Head of caudate nucleus (tissue), 42 donors: Measurements from ENCODE around the gene SLC25A18.
"Not testable (repeated sequence)": the region's sequence is repeated elsewhere in the genome, so short reads cannot be mapped to it uniquely, and the experiment has no call there.

Experiments used
- DNase-seq, 42 donors: peaks; one replicate each; pipeline versions ENCODE4 v3.0.0 to v3.0.0-alpha.2; 2020 to 2021; ENCODE audit warnings: mixed read lengths in 7 of 42
- intact Hi-C: fragments of 100-400 bp; cut with DNase I; formaldehyde crosslinking; loops from one replicate; pipeline ENCODE4 v1.15.0; 2022

Gene SLC25A18

DNA sequence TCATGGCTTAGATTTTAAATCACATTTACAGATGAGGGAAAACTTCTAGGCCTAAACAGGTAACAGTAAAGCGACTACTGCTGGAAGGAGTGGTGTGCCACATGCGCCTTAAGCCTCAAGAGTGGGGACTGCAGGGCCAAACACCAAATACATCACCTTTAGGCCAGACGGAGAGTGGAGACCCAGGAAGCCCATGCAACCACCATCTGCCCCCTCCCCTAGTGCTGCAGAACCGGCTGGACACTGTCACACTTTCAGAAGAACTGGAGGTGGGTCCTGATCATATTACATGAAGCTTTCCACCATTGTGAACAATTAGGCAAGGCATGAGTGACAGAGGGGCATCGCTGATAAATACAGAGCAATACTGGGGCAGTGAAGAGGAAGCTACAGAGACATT is 28.9 kb downstream of the SLC25A18 start:
- DNase-seq = peak in 3 of 42 donors; percentile 4 to 32 (median 26)
- intact Hi-C loops = no loop called here

DNA sequence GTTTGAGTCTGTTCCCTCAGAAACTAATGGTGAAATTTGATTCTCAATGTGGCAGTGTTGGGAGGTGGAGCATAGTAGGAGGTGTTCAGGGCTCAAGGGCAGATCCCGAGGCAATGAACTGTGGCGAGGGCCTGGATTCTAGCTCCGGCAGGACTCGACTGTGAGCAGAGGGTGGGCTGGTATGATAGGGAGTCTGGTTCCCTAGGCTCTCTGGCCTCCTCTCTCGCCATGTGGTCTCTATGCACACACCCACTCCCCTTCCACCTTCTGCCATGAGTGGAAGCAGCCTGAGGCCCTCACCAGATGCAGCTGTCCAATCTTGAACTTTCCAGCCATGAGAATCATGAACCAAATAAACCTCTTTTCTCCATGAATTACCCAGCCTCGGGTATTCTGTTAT is 32.9 kb downstream of the SLC25A18 start:
- peak in 1 of 42 donors; percentile 22 for DNase-seq
- intact Hi-C loops = no loop called here

DNA sequence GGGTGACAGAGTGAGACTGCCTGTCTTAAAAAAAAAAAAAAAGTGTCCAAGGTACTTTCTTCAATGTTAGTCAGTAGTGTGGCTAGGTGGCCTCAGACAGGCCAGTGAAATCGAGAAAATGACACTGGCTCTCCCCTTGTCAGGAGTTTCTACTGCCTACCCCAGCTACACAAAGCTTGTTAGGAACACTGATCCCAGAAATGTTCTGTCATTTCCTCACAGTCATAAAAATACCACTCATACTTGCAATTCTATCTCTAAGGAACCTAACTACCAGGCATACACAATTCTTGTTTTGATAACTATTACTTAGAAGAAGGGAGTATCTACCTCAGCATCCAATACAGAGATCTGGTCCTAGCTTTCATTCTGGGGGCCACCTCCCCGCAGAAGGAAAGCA is 33.9 kb downstream of the SLC25A18 start:
- no peak for DNase-seq
- intact Hi-C loops = no loop called here

DNA sequence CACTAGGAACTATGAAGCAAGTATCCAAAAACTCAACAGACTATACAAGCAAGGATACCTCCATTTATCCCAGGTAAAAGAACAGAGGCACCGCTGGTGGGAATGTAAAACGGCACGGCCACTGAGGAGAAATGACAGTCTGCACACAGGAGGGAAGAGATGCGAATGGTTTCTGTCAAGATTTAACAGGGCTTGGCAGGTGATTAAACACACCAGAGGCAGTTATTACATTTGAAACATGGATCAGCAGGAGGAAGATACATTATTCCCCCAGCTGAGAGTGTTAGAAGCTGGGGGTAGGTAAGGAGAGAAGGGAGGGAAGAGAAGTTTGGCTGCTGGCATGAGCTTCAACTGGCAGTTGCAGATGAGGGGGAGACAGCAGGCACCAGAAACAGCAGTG is 35.0 kb downstream of the SLC25A18 start:
- intact Hi-C loops = no loop called here
- DNase-seq = no peak

DNA sequence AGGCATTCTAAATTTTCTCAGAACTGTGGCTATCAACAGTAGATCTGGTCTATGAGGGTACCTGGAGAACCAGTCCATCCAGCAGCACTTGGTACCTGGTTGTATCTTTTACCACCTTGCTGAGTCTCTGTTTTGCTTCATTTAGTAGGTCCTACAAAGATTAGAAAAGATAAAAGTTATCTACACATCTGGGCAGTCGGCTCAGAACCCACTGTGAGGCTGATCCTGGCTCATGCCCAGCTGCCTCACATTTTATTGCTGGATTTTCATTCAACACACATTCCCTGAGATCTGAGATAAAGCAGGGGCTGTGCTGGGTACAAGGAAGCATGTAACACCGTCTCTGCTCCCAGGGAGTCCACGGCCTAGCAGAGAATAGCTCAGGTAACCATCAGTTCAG is 37.7 kb downstream of the SLC25A18 start:
- no peak for DNase-seq
- intact Hi-C loops = no loop called here

DNA sequence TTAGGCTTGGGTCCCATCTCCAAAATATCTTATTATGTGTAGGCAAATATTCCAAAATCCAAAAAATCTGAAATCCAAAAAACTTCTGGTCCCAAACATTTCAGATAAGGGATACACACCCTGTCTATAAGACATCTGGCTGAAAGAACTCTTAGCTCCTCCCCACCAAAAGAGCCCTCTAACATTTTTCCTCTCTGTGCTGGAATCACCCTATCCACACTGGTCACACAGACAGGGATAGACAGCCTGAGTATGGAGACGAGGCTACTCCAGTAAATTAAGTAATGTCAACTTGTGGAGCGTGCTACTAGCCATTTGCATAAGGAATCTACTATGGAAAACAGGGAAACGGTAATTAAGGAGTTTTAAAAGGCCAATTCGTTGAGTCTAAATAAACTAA is 40.4 kb downstream of the SLC25A18 start:
- DNase-seq = no peak
- intact Hi-C loops = no loop called here

DNA sequence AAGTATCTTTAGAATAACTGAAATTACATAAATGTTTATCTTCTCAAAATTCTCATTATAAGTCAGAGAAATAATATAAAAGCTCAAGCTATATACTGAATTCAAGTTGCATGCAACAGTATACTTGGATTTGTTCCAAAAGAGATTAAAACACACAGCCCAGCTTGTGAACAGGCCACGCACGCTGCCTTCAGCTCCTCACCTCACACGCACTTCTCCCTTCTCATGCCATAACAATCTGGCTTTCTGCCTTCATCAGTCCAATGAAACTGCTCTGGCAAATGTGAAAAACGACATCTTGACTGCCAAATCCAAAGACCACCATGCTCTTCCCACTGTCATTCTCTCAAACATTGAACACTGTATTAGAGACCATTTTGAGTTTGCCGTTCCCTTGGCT is 43.2 kb downstream of the SLC25A18 start:
- intact Hi-C loops = no loop called here
- DNase-seq = no peak

DNA sequence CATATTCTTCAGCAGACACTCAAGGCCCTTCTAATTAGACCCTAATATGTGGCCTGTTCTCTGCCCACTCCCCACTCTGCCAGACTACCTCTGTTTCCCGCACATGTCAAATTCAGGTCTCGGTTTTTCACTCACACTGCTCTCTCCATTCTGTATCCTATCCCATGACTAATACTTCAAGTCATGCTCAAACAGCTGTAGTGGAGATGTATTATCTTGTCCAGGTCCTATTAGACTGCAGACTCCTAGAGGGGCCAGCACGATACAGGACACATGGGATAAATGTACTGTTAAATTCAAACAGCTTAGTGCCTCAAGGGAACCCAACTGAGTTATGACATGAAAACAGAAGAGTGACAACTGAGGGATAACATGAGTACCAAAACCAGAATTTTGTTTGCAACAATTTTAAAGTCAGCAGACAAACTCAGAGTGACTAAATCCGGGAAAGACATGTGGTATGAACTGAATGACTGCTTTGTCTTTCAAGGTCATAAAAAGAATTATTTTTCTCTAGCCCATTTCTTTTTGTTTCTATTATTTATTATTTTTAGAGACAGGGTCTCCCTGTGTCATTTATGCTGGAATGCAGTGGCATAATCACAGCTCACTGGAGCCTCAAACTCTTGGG is 44.7 kb downstream of the SLC25A18 start:
- intact Hi-C loops = no loop called here
- no peak for DNase-seq

DNA sequence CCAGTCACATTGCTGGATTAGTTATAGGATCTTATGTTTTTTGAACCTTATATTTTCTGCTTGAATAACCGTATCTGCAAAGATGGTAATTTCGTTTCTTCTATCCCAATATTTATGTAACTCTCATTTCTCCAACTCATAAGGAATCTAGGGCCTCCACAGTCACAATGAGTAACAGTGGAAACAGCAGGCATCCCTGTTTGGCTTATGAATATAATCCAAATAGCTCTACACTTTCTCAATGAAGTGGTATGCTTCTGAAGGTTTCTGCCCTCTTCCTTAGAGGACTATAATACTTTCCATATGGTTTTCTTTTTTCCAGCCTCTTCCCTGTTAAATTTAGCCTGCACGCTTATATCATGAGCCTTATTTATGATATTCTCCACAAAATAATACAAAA is 48.8 kb downstream of the SLC25A18 start:
- intact Hi-C loops = no loop called here
- DNase-seq = no peak

DNA sequence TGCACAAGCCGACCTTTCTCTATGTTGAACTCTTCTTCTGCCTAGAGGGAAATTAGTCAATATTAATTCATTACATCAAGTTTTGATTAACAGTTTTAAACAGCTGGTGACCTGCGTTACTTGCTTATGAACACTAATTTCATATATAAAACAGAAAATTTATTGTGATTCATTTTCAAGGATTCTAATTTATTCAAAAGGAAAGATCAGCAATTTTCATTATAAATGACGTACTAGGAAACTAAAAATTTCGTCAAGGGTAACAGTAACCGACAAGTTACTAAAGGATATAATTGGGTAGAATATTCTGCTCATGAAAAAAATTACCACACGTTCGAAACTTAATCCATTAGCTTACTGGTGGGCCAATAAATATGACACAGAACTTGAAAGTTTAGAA is 50.0 kb downstream of the SLC25A18 start:
- DNase-seq = no peak
- intact Hi-C loops = no loop called here

DNA sequence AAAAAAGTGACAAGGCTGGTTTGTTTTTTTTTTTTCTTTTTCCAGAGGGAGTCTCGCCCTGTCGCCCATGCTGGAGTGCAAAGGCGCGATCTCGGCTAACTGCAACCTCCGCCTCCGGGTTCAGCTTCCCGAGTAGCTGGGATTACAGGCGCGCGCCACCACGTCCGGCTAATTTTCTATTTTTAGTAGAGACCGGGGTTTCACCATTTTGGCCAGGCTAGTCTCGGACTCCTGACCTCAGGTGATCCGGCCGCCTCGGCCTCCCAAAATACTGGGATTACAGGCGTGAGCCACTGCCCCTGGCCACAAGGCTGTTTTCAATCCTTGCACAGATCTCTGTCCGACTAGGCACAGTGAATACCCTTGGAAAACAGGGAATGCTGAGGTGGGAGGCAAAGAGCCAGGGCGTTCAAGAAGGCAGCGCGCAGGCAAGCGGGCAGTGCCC is 64.7 kb downstream of the SLC25A18 start:
- peak in 6 of 42 donors; percentile 2 to 27 (median 13) for DNase-seq
- intact Hi-C loops = no loop called here

DNA sequence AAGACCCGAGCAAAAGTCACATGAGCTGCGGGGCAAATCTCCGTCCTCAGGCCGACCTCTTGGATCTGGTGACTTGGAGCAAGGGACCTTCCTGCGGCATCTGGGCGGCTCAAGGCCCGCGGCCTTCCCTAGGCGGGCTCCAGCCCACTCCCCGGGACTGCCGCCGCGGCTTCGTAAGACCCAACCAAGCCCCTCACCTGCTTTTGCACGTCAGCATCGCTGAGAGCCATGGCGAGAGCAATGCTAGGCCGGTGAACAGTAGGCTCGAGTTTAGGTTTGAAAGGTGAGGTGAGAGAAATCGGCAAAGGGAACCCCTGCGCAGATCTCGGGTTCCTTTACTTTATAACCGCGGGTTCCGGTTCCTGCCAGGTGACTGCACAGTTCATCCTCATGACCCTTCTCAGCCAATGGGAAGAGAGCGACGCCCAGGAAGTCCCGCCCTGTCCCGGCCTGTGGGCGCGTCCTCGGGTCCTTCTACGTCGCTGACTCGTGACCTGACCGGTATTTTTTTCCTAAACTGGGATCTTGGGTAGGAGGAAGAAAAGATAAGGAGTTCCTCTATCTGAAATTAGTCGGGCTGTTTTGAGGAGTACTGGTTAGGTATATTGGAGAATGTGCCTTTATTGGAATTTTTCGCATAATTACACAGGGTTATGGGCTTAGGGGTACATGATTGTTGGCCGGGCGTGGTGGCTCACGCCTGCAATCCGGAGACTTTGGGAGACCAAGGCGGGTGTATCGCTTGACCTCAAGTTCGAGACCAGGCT is 65.3 kb downstream of the SLC25A18 start, which contains the start of gene ATP6V1E1:
TSS of gene ATP6V1E1 (minus strand) at position 344 of the 767 bp plus-strand sequence. CDS start at position 230, 114 bp downstream.
- intact Hi-C loops = no loop called here
- DNase-seq = peak; percentile 92 to 99 (median 97)

DNA sequence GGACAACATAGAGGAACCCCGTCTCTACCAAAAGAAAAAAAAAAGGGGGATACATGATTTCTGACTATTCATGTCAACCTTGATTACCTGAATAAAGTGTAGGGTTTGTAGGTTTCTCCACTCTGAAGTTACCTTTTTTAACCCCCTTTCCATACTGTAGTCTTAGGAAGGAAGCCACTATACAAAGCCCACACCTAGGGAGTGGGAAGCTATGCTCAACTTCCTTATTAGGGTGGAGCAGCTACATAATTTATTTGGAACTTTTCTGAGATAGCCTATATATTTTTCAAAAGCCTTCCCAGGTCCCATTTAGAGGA is 65.8 kb downstream of the SLC25A18 start:
- intact Hi-C loops = no loop called here
- DNase-seq = no peak

DNA sequence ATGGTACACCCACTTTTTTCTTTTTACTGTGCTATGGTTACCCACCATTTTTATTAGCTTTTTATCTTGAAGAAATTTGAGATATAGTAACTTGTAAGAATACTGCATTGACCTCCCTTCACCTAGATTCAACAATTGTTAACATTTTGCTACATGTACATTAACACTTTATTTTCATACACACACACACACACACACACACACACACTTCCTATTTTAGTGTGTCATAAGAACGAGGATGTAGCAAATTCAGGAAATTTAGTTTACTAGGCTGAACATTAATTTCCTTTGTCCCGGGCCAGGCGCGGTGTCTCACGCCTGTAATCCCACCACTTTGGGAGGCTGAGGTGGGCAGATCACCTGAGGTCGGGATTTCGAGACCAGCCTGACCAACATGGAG is 66.3 kb downstream of the SLC25A18 start:
- intact Hi-C loops = no loop called here
- DNase-seq = no peak

DNA sequence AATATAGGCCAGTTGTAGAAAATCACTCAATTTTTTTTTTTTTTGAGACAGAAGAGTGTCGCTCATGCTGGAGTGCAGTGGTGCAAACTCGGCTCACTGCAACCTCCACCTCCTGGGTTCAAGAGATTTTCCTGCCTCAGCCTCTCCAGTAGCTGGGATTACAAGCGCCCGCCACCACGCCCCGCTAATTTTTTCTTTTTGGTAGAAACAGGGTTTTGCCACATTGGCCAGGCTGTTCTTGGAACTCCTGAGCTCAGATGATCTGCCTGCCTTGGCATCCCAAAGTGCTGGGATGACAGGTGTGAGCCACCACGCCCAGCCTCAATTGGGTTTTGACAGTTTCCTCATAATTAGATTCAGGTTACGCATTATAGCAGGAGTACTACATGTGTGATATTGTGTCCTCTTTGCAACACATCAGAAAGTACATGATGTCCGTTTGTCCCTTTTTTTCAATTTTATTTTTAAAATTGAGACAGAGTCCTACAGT is 67.8 kb downstream of the SLC25A18 start:
- no peak for DNase-seq
- intact Hi-C loops = no loop called here

DNA sequence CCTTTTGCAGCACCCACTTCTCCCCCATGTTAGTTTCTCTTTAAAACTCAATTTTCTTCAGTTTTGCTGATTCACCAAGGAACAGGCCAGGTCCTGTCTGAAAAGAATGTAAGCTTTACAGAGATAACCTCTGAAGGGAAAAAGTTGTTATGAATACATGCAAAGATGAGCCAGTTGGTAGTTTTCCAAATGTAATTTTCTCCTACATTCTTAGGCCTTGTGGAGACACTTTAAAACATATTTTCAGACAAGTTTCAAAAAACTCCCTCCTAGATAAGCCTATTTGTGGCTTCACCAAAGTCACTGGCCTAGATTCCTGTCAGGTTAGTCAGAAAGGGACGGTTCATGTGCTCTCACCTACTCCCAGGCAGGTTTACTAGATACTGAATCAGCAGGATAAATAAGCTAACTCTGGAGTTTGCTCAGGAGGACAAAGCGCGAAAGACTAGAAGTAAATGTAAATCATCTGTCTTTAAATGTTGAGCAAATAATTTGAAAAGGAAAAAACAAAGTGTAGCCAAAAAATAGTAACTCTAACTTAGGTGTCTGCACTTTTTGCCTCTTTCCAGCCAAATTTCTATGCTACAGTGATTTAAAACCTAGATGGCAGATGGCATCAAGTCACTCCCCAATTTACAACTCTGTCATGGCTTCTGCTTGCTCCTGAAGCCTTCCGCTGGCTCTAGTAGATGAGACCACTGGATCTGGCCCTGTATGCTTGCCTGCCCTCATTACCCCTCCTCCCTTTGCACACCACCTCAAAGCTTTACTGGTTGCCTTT is 70.1 kb downstream of the SLC25A18 start:
- intact Hi-C loops = no loop called here
- no peak for DNase-seq

DNA sequence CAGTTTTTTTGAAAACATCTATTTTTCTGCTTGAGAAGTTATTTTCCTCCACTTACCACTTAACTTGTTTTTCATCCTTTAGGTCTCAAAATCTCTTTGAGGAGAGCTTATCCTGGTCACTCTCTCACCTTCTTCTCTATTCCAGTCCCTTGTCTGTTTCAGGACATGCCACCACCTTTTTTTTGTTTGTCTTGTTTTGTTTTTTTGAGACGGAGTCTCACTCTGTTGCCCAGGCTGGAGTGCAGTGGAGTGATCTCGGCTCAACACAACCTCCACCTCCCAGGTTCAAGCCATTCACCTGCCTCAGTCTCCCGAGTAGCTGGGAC is 70.7 kb downstream of the SLC25A18 start:
- DNase-seq = no peak
- intact Hi-C loops = no loop called here

DNA sequence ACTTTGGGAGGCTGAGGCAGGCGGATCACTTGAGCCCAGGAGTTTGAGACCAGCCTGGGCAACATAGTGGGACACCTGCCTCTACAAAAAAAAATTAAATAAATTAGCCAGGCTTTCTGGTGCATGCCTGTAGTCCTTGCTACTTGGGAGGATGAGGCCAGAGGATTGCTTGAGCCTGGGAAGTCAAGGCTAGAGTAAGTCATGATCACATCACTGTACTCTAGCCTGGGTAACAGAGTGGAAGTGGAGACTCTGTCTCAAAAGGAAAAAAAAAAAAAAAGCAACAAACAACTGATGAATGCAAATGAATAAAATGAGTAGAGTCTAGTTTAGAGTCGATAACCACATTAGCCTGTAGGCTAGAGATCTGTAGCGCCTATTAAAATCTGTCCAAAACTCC is 71.4 kb downstream of the SLC25A18 start:
- DNase-seq = no peak
- intact Hi-C loops = no loop called here

DNA sequence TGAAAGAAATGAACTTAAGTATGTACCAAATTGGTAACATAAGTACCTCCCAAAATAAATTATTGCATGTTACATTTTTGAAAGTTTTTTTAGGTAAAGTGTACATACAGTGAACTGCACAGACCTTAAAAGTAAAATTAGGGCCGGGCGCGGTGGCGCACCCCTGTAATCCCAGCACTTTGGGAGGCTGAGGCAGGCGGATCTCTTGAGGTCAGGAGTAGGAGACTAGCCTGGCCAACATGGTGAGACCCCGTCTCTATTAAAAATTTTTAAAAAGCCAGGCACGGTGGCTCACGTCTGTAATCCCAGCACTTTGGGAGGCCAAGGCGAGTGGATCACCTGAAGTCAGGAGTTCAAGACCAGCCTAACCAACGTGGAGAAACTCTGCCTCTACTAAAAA is 73.6 kb downstream of the SLC25A18 start:
- intact Hi-C loops, DNase-seq: not testable (repeated sequence)

DNA sequence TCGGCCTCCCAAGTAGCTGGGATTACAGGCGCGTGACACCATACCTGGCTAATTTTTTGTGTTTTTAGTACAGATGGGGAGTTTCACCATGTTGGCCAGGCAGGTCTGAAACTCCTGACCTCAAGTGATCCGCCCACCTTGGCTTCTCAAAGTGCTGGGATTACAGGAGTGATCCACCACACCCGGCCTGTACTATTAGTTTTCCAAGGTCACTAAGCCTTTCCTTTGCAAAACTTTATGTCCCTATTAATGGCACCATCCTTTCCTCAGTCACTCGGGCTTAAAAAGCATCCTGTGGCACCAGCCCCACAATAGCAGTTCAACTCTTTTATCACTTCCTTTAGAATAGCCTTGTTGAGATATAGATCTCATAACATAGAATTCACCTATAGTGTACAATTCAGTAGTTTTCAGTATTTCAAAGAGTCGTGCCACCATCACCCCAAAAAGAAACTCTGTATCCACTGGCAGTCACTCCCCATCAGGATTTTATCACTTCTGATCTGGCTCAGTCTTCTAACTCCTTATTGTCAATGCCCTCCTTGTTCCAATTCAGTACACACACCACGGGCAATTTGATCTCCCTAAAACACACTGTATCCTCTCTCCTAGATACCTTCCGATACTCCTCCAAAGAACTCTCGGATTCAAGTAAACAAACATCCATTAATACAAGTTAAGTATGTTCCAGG is 74.3 kb downstream of the SLC25A18 start:
- DNase-seq = no peak
- intact Hi-C loops = loop anchor here (2.0 kb wide), 1 partner anchor 75 kb away; the partner anchor contains the start of gene SLC25A18
